Superior temporal gyrus (tissue), 1 donor: ENCODE results near the gene MRPS6.

Experiments
- DNase-seq: peaks from one replicate; pipeline ENCODE4 v3.0.0-alpha.2; 2016; ENCODE audit errors: extremely low spot score

MRPS6 gene

DNA sequence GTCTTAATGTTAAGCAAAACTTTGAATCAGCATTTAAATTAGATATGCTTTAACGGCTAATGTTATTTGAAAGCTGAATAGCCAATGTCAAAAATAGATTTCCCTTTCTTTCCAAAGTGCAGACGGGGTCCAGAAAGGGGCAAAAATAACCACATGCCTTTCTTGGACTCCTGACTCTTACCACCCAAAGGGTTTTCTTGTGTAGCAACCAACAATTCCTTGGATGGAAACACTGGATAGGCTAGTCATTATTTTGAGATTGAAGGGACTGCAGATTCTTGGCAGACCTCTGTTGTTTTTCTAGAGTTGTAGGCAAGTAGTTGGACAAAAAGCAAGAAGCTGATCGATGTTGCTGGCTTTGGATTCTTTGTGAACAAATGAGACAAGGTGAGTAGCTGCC is 107.0 kb downstream of the MRPS6 start:
- DNase-seq, result no peak

DNA sequence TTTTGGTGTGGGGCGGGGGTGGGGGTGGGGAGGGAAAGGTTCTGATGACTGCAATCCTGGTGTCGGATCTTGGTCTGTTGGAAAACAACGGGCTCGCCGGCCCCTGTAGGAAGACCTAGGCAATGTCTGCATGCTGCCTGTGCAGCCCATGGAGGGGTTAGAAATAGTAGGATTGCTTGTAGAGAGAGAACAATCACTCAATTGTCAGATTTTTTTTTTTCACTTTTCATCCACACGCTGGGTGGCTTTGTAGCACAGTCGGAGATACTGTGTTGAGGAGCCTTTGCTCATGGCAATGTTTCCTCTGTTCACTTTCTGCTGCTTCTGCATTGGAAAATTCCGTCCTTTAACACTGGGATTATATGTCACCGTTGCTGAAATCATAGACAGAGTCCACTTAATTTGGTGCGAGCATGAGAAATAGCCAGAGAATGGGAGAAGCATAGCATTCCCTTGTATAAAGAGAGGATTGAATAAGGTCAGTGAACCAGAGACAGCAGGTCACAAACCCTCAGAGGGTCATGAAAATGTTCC is 107.5 kb downstream of the MRPS6 start:
- peak; percentile 84 for DNase-seq

- DNase-seq, result no peak
Measured at GRCh38 chr21:34181431-34182039, 108.2 kb downstream of the MRPS6 start.

DNA sequence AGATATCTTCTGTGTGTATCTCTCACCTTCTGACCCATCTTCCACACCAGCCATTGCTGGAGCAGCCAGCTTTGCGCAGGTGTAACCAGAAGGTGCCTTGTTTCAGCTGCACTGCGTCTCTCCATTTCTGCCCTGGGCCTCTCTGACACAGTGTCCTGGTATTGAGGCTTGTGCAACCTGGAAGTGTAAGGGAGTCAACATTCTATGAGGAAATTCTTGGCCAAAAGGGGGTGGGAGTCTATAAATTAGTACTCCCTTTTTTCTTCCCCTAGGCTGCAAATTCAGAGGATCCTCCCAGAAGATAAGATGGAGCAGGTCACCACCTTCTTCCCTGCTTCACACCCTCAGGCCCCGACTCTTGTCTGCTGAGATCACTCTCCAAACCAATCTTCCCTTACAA is 109.1 kb downstream of the MRPS6 start:
- no peak for DNase-seq

- DNase-seq, result no peak
Measured at GRCh38 chr21:34183331-34183928, 110.1 kb downstream of the MRPS6 start.

DNA sequence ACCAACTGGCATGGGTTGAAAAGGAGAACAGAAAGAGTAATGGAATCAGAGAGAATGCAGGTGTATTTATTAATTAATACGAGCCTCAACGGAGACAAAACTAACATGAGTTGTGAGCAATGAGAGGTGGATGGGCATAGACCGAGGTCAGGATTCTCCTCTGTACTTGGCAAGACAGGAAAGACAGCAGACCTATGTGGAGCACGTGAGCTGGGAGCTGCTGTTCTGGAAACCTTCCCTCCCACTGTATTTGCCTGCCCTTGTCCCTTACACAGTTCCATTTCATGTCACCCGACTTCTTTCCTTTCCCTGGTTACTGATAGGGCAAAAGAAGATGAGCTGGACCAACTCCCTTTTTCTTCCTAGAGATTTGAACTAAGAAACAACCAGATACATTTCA is 110.9 kb downstream of the MRPS6 start:
- no peak for DNase-seq

DNA sequence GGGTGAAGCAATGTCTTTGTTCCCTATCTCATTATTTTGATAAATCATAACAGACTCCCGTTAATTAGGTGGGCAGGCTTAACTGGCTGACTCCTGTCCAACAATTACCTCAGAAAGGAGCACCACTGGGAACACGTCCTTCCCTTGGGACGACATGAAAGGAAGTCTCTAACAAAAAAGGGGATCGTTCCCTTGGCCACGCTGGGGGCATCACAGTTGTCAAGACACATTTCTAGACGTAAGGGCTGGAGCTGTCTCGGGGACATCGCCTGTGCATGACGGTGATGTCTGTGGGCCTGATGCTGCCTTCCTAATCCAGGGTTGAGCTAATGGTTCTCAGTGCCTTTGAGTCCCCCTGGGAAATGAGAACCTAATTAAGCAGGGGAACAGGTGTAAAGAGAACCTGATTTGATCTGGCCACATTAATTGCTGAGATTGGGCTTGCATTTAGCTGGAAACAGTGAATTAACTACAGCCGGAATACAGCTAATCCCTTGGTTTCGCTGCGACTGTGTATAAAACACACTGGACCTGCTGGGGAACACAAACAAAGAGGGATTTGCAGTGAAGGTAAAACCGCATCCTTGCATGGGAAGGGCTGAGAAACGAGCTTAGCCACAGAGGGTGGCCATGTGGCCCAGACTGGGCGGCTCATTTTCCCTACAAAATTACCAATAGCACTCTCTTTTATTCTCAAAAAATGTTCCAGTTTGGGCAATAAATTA is 111.8 kb downstream of the MRPS6 start:
- no peak for DNase-seq

DNA sequence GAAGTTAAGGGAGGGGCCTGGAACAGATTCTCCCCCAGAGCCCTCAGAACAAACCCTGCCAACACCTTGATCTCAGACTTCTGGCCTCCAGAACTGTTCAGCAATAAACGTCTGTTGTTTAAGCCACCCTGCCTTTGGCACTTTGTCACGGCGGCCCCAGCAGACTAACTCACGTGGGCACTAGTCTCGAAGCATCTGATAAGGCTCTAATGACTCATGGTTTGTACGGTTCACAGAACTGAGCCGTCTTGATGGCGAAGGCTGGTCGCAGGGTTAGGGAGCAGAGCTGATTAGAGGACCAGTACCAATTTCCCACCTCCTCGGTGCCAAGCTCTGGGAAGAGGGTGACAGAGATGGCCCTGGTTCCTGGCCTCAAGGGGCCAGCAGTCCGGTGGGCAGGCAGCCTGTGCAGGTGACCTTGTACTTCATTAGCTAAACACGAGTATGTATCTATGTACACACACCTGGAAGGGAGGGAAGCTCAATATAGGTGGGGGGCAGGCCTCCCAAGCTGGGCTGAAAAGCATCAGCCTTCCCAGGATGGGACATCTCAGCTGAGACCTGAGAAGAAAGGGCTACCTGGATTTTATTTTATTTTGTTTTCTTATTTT is 112.8 kb downstream of the MRPS6 start:
- no peak for DNase-seq

- no peak for DNase-seq
Measured at GRCh38 chr21:34187935-34188334, 114.6 kb downstream of the MRPS6 start.

DNA sequence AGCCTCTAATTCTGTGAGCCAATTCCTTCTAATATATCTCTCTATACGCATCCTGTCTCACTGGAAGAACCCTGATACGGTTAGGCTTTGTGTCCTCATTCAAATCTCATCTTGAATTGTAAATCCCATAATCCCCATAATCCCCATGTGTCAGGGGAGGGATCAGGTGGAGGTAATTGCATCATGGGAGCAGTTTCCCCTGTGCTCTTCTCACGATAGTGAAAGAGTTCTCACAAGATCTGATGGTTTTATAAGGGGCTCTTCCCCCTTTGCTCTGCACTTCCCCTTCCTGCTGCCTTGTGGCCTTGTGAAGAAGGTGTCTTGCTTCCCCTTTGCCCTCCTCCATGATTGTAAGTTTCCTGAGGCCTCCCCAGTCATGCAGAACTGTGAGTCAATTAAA is 116.1 kb downstream of the MRPS6 start:
- DNase-seq, result no peak

DNA sequence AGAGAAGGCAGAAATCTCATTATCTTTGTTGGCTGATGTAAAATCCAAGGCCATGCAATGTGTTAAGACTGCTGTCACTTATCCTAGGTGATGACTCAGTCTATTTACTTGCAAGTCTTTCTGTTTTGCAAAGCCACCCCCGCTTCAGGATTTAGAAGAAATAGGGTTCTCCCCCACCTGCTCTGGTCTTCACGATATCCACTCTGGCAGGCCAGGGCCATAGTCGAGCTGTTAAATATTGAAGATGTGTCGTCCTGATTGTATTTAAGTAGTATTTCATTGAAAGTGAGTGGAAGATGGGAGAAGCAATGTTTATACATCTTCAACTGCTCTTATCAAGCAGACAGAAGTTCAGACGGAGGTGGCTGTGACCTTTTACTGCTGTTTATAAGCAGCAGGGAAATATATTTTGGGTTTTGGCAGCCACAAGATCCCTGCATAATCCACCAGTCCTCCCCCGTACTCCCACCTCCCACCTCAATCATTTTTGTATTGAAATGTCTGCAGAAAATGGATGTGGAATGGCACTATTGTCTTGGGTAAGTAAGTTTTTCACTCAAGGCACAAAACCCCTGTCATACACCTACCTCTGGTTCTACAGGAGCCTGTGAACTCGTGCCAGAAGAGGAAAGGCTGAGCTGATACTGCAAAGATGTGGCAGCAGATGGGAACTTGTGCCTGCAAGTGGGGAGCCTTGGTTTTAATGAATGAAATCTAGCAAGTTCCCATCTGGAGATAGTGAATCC is 117.4 kb downstream of the MRPS6 start:
- DNase-seq, result peak; percentile 29

DNA sequence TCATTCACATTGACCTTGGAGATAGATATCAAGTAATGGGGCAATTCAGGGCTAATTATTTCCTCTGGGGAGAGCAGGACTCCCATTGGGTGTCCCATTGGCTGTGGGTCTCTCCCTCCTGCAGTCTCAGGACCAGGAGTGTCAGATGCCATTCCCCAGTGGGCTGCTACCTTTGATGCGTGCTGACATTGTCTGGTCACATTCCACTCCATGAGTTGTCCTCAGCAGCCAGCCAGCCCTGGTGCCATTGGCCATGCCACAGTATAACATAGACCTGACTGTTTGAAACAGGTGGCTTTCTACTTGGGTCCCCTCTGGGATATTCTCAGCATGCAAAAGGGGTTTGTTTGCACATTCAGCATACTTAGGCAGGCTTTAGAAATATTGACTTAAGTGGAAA is 118.5 kb downstream of the MRPS6 start:
- DNase-seq, result no peak
